Mesenchymal stem cell (in vitro differentiated cells and primary cell): ENCODE results near the gene EXOSC7.
A peak's percentile ranks its signal among the peaks of the same experiment; 100 is the strongest.

Source experiments
- DNase-seq: peaks from one replicate; pipeline ENCODE4 v3.0.0-alpha.2; 2013
- H2AFZ ChIP-seq: one replicate; pipeline ENCODE4 v1.6.1; 2013; ENCODE audit warnings: low read depth, mild to moderate bottlenecking, control low read depth, inconsistent platforms, low read length, moderate library complexity
- H2AK5ac ChIP-seq: 2 replicates; pipeline ENCODE4 v1.6.1; 2013; ENCODE audit warnings: low read length, moderate library complexity, mild to moderate bottlenecking, inconsistent platforms; ENCODE audit not compliant: severe bottlenecking
- H2BK120ac ChIP-seq: one replicate; pipeline ENCODE4 v1.6.1; 2013; ENCODE audit warnings: low read depth, mild to moderate bottlenecking, inconsistent platforms, low read length, moderate library complexity
- H2BK12ac ChIP-seq, 2 experiments: one replicate each; pipeline ENCODE4 v1.6.1; 2013; ENCODE audit warnings: inconsistent platforms in 2 of 2, low read length in 2 of 2, mild to moderate bottlenecking in 2 of 2, moderate library complexity in 2 of 2, control low read depth in 1 of 2
- H2BK15ac ChIP-seq: one replicate; pipeline ENCODE4 v1.6.1; 2013; ENCODE audit warnings: mild to moderate bottlenecking, low read depth, inconsistent platforms; ENCODE audit not compliant: poor library complexity, severe bottlenecking
- H2BK5ac ChIP-seq: 2 replicates; pipeline ENCODE4 v1.6.1; 2013; ENCODE audit warnings: low read depth, mild to moderate bottlenecking, low read length, control low read depth, inconsistent platforms; ENCODE audit not compliant: poor library complexity, severe bottlenecking
- H3K14ac ChIP-seq, 2 experiments: one replicate each; pipeline ENCODE4 v1.6.1; 2013; ENCODE audit warnings: inconsistent platforms in 2 of 2, low read length in 2 of 2, control low read depth in 1 of 2, mild to moderate bottlenecking in 1 of 2, moderate library complexity in 1 of 2
- H3K18ac ChIP-seq, 2 experiments: one replicate each; pipeline ENCODE4 v1.6.1; 2013; ENCODE audit warnings: inconsistent platforms in 2 of 2, low read length in 2 of 2, control low read depth in 1 of 2, low read depth in 1 of 2, mild to moderate bottlenecking in 1 of 2
- H3K23ac ChIP-seq, 2 experiments: one replicate each; pipeline ENCODE4 v1.6.1; 2013; ENCODE audit warnings: inconsistent platforms in 2 of 2, low read length in 2 of 2, mild to moderate bottlenecking in 2 of 2, moderate library complexity in 2 of 2, control low read depth in 1 of 2
- H3K27ac ChIP-seq: 2 replicates; pipeline ENCODE4 v1.5.1; 2013; ENCODE audit warnings: mild to moderate bottlenecking, moderate library complexity, low read length, control low read depth, inconsistent platforms; ENCODE audit not compliant: poor library complexity, severe bottlenecking
- H3K27me3 ChIP-seq, 2 experiments: 2 replicates each; pipeline versions ENCODE4 v1.6.1 to v1.7.0; 2013; ENCODE audit warnings: low read length in 2 of 2, mild to moderate bottlenecking in 2 of 2, moderate library complexity in 2 of 2, control low read depth in 1 of 2, inconsistent platforms in 1 of 2; ENCODE audit not compliant: control insufficient read depth in 1 of 2, insufficient read depth in 1 of 2
- H3K36me3 ChIP-seq, 2 experiments: 2 replicates each; pipeline versions ENCODE4 v1.6.1 to v1.7.0; 2013; ENCODE audit warnings: low read length in 2 of 2, control low read depth in 1 of 2, inconsistent platforms in 1 of 2, low read depth in 1 of 2, mild to moderate bottlenecking in 1 of 2; ENCODE audit not compliant: insufficient read depth in 2 of 2, control insufficient read depth in 1 of 2
- H3K4ac ChIP-seq, 2 experiments: one replicate each; pipeline ENCODE4 v1.6.1; 2013; ENCODE audit warnings: inconsistent platforms in 2 of 2, low read length in 2 of 2, mild to moderate bottlenecking in 2 of 2, moderate library complexity in 2 of 2, control low read depth in 1 of 2, low read depth in 1 of 2
- H3K4me1 ChIP-seq: 2 replicates; pipeline ENCODE4 v1.6.1; 2013; ENCODE audit warnings: low read depth, low read length, control low read depth; ENCODE audit not compliant: control insufficient read depth, insufficient read depth
- H3K4me2 ChIP-seq: 2 replicates; pipeline ENCODE4 v1.6.1; 2013; ENCODE audit warnings: low read length, mild to moderate bottlenecking, inconsistent platforms; ENCODE audit not compliant: poor library complexity, severe bottlenecking
- H3K4me3 ChIP-seq, 2 experiments: 2 replicates each; pipeline versions ENCODE4 v1.5.1 to v1.7.0; 2013; ENCODE audit warnings: low read length in 2 of 2, mild to moderate bottlenecking in 2 of 2, control low read depth in 1 of 2, low read depth in 1 of 2; ENCODE audit not compliant: insufficient read depth in 1 of 2
- H3K79me1 ChIP-seq: replicated peaks from 2 replicates; pipeline ENCODE4 v1.6.1; 2013; ENCODE audit warnings: mild to moderate bottlenecking, control low read depth, low read length, inconsistent platforms; ENCODE audit not compliant: poor library complexity, severe bottlenecking
- H3K9ac ChIP-seq: 2 replicates; pipeline ENCODE4 v1.7.0; 2013; ENCODE audit warnings: mild to moderate bottlenecking, low read length, moderate library complexity
- H3K9me3 ChIP-seq: 2 replicates; pipeline ENCODE4 v1.7.0; 2013; ENCODE audit warnings: mild to moderate bottlenecking, low read length; ENCODE audit not compliant: control insufficient read depth
- H4K8ac ChIP-seq: one replicate; pipeline ENCODE4 v1.6.1; 2013; ENCODE audit warnings: inconsistent platforms, mild to moderate bottlenecking, low read length, moderate library complexity
- H4K91ac ChIP-seq: one replicate; pipeline ENCODE4 v1.6.1; 2013; ENCODE audit warnings: mild to moderate bottlenecking, low read length, inconsistent platforms
- WGBS: methylation state at CpG from one replicate; pipeline ENCODE4 v1.1.7; 2013; ENCODE audit warnings: mixed read lengths; 5-methylcytosine and 5-hydroxymethylcytosine counted together

Gene EXOSC7

DNA sequence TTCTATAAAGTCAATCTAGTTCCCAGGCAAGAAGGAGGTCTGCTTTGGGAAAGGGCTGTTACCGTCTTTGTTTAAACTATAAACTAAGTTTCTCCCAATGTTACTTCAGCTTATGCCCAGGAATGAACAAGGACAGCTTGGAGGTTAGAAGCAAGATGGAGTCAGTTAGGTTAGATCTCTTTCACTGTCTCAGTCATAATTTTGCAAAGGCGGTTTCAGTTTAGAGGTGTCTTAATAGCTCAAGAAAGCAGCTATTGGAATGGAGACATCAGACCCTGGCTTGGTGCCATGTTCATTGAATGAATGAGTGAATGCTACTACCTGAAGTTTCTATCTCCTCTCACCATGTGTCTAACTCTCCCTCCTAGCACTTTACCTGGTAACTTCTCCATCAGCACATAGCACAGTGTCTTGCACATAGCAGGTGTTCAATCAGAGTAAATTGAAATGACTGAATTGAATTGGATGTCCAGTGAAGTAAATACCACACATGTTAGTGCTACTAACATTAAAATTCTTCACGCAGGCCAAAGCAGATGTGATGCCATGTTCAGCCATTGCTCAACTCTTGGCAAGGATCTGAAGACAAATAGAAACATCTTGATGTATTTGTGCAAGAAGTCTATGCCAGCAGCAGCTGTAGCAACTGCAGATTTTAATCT, 78.3 kb downstream of the EXOSC7 start:
- Histone ChIP-seq H2AK5ac (peak overlapping the region; percentile 58), H3K36me3 (no peaks in the 10 kb centered on the region), H3K79me1 (no peaks in the 10 kb centered on the region), H3K27me3 (no peaks in the 10 kb centered on the region), H2BK15ac (no peak overlapping the region), H3K23ac (no peak overlapping the region), H3K4ac (peak overlapping the region; percentile 32 to 66), H3K4me1 (peaks cover 12% of the 10 kb centered on the region), H3K9me3 (no peaks in the 10 kb centered on the region), H3K4me3 (no peak overlapping the region), H3K27ac (peak overlapping the region; percentile 98), H4K91ac (no peak overlapping the region), H2AFZ (no peak overlapping the region), H3K14ac (no peak overlapping the region), H2BK12ac (peak overlapping the region; percentile 59 to 78), H3K9ac (peak overlapping the region; percentile 74), H2BK120ac (no peak overlapping the region), H2BK5ac (no peak overlapping the region), H3K4me2 (no peak overlapping the region), H3K18ac (peak overlapping the region in 1 of 2 experiments; percentile 50), H4K8ac (peak overlapping the region; percentile 29)
- 90% methylated on average over 2 of the region's 3 CpGs for WGBS
- peak; percentile 79 for DNase-seq

DNA sequence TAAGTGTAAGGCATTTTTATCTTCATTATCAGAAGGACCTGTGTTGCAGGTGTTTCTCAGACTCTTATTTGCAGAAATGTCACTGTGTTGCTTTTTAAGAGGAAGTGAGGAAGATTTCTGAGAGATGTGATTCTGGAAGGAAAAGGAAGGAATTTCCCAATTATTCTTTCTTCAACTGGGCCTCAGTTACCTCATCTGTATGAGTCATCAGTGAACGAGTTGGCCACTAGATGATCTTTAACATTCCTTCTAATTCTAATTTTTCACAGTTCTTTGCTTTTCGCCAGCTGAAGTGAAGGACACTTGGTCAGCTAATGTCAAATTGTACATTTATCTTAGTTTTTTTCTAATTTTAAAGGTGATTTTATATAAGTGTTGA, 79.0 kb downstream of the EXOSC7 start:
- Histone ChIP-seq H3K27me3 (no peaks in the 10 kb centered on the region), H4K91ac (no peak overlapping the region), H3K27ac (peak overlapping the region; percentile 98), H3K4me1 (peaks cover 12% of the 10 kb centered on the region), H3K14ac (no peak overlapping the region), H3K9me3 (no peaks in the 10 kb centered on the region), H3K23ac (no peak overlapping the region), H4K8ac (no peak overlapping the region), H3K9ac (peak overlapping the region; percentile 74), H3K4me3 (peak overlapping the region in 1 of 2 experiments; percentile 17), H2BK120ac (no peak overlapping the region), H2AFZ (no peak overlapping the region), H3K4me2 (no peak overlapping the region), H2BK5ac (no peak overlapping the region), H2AK5ac (no peak overlapping the region), H2BK12ac (no peak overlapping the region), H3K4ac (no peak overlapping the region), H3K79me1 (no peaks in the 10 kb centered on the region), H3K36me3 (no peaks in the 10 kb centered on the region), H3K18ac (no peak overlapping the region), H2BK15ac (no peak overlapping the region)
- 0% methylated on average over 1 of the region's 2 CpGs for WGBS
- peak; percentile 92 for DNase-seq

DNA sequence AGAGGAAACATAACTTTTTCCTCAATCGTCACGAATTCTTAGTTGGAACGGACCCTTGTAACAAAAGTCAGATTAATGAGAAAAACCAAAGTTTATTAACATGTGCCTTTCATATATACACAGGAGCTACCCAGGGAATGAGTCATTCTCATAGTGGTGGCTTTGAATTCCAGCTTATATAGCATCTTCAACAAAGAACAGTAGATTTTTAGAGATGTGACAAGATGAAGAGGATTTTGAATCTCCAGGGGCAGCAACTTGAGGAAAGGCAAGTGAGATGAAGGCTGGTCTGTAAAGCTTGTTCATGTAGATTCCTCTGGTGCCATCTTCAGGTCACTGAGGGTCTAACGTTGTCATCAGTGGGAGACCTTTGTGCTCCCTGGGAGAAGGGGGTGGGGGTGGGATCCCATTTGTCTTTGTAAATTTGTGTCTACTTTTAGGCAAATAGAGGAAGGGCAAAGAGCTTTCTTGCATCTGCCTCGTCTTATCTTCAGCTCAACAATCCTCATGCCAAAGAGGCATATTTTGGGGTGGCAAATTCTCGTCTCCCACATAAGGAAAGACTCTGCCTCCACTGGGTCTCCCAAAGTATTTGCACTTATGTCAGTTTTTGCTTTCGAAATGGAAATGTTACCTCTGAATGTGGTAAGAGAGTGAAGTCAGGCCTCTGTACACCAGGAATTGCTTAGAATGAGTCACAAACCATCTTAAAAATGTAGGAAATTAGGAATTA, 79.5 kb downstream of the EXOSC7 start:
- peak overlapping the region; percentile 74 to 87 for H2BK12ac ChIP-seq
- no peaks in the 10 kb centered on the region for H3K27me3 ChIP-seq
- peak overlapping the region; percentile 98 for H3K27ac ChIP-seq
- H3K23ac ChIP-seq = no peak overlapping the region
- H3K4ac ChIP-seq = peak overlapping the region in 1 of 2 experiments; percentile 82
- H3K36me3 ChIP-seq = no peaks in the 10 kb centered on the region
- H2BK120ac ChIP-seq = peak overlapping the region; percentile 64
- H3K4me3 ChIP-seq = peak overlapping the region in 1 of 2 experiments; percentile 17
- peak overlapping the region; percentile 98 for H2AK5ac ChIP-seq
- H3K14ac ChIP-seq = no peak overlapping the region
- peak overlapping the region; percentile 80 for H4K8ac ChIP-seq
- peak; percentile 92 for DNase-seq
- no peak overlapping the region for H2AFZ ChIP-seq
- H3K79me1 ChIP-seq = no peaks in the 10 kb centered on the region
- H3K9ac ChIP-seq = peak overlapping the region; percentile 74
- peak overlapping the region; percentile 87 for H4K91ac ChIP-seq
- peak overlapping the region; percentile 74 for H2BK5ac ChIP-seq
- no peaks in the 10 kb centered on the region for H3K9me3 ChIP-seq
- whole genome bisulfite sequencing = 24% methylated on average over 3 of the region's 7 CpGs
- H3K4me1 ChIP-seq = peaks cover 12% of the 10 kb centered on the region
- H3K4me2 ChIP-seq = no peak overlapping the region
- H3K18ac ChIP-seq = peak overlapping the region; percentile 37 to 91
- no peak overlapping the region for H2BK15ac ChIP-seq

DNA sequence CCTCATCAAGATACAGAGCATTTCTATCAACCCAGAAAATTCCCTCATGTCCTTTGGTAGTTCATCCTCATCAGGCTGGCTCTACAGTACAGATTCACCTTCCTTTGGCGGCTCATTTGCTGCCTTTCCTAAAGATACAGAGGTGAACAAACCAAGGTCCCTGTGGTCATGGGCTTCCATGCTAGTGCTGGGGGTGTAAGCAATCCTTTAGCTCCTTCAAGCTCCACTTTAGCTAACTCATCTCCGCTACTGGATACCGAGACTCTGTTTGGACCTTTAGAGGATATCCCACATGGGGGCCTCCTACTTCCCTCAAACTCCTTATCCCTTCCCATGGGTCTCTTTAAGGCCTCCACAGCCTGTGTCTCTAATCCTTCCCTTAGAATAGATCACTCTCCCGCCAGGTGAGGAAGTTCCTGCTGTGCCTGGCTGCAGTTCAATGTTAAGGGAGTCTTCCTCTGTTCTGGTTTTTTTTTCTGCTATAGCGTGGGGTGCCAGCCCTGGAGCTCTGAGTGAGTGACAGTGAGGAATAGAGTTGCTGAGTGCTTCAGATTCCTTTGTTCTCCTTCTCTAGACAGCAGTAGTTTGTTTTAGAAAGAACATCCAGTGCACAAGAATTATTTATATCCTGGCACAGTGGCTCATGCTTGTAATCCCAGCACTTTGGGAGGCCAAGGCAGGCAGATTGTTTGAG, 80.7 kb downstream of the EXOSC7 start:
- no peaks in the 10 kb centered on the region for H3K36me3 ChIP-seq
- peak; percentile 46 for DNase-seq
- peak overlapping the region; percentile 90 to 97 for H3K4ac ChIP-seq
- H2BK5ac ChIP-seq = no peak overlapping the region
- H2BK120ac ChIP-seq = peak overlapping the region; percentile 65
- H3K9me3 ChIP-seq = no peaks in the 10 kb centered on the region
- H2BK15ac ChIP-seq = peak overlapping the region; percentile 62
- H4K91ac ChIP-seq = peak overlapping the region; percentile 48
- H2AFZ ChIP-seq = no peak overlapping the region
- peak overlapping the region; percentile 72 for H3K27ac ChIP-seq
- H3K4me3 ChIP-seq = no peak overlapping the region
- H3K4me1 ChIP-seq = peaks cover 14% of the 10 kb centered on the region
- H2AK5ac ChIP-seq = peak overlapping the region; percentile 54
- peak overlapping the region; percentile 93 to 98 for H2BK12ac ChIP-seq
- no peak overlapping the region for H3K23ac ChIP-seq
- no peak overlapping the region for H3K4me2 ChIP-seq
- no peaks in the 10 kb centered on the region for H3K79me1 ChIP-seq
- H3K18ac ChIP-seq = peak overlapping the region; percentile 68 to 71
- peak overlapping the region; percentile 62 for H4K8ac ChIP-seq
- H3K14ac ChIP-seq = no peak overlapping the region
- H3K9ac ChIP-seq = peak overlapping the region; percentile 2
- 28% methylated on average over 5 of the region's 5 CpGs for WGBS
- H3K27me3 ChIP-seq = no peaks in the 10 kb centered on the region
